Mucosa of stomach (tissue), 1 donor: ENCODE measurements around the gene CNTN1.

ENCODE experiments used
- H3K27me3 ChIP-seq: one replicate; pipeline ENCODE4 v1.7.0; 2013; ENCODE audit warnings: mild to moderate bottlenecking, low read length; ENCODE audit not compliant: control insufficient read depth, insufficient read depth
- H3K36me3 ChIP-seq: one replicate; pipeline ENCODE4 v1.7.0; 2013; ENCODE audit warnings: low read length; ENCODE audit not compliant: control insufficient read depth, insufficient read depth
- H3K4me1 ChIP-seq: one replicate; pipeline ENCODE4 v1.7.0; 2013; ENCODE audit warnings: mild to moderate bottlenecking, low read length; ENCODE audit not compliant: control insufficient read depth, insufficient read depth
- H3K4me3 ChIP-seq: one replicate; pipeline ENCODE4 v1.7.0; 2013; ENCODE audit warnings: low read length
- H3K9ac ChIP-seq: one replicate; pipeline ENCODE4 v1.7.0; 2013; ENCODE audit warnings: mild to moderate bottlenecking, low read length, moderate library complexity
- H3K9me3 ChIP-seq: one replicate; pipeline ENCODE4 v1.7.0; 2013; ENCODE audit warnings: mild to moderate bottlenecking, low read length, moderate library complexity; ENCODE audit not compliant: control insufficient read depth
- donor health status: Pancreatic carcinoma.

The CNTN1 gene

GRCh38 chr12:41034686-41035085 lies 342.4 kb downstream of the CNTN1 start:
- Histone ChIP-seq H3K36me3 (no peaks in the 10 kb centered on the region), H3K9me3 (no peaks in the 10 kb centered on the region), H3K9ac (no peak overlapping the region), H3K27me3 (no peaks in the 10 kb centered on the region), H3K4me1 (no peaks in the 10 kb centered on the region), H3K4me3 (no peak overlapping the region)

GRCh38 chr12:41039461-41039860 lies 347.2 kb downstream of the CNTN1 start:
- Histone ChIP-seq H3K9me3 (no peaks in the 10 kb centered on the region), H3K9ac (no peak overlapping the region), H3K36me3 (no peaks in the 10 kb centered on the region), H3K27me3 (no peaks in the 10 kb centered on the region), H3K4me3 (no peak overlapping the region), H3K4me1 (no peaks in the 10 kb centered on the region)

GRCh38 chr12:41045509-41045908 lies 353.3 kb downstream of the CNTN1 start:
- Histone ChIP-seq H3K36me3 (no peaks in the 10 kb centered on the region), H3K4me3 (no peak overlapping the region), H3K9ac (no peak overlapping the region), H3K9me3 (no peaks in the 10 kb centered on the region), H3K4me1 (no peaks in the 10 kb centered on the region), H3K27me3 (no peaks in the 10 kb centered on the region)

- no peaks in the 10 kb centered on the region for H3K4me1 ChIP-seq
- no peaks in the 10 kb centered on the region for H3K27me3 ChIP-seq
- no peaks in the 10 kb centered on the region for H3K36me3 ChIP-seq
- no peak overlapping the region for H3K9ac ChIP-seq
- H3K4me3 ChIP-seq, result no peak overlapping the region
- no peaks in the 10 kb centered on the region for H3K9me3 ChIP-seq
Observed at GRCh38 chr12:41049033-41049432, 356.8 kb downstream of the CNTN1 start.

- Histone ChIP-seq H3K9me3 (no peaks in the 10 kb centered on the region), H3K27me3 (no peaks in the 10 kb centered on the region), H3K4me1 (no peaks in the 10 kb centered on the region), H3K9ac (no peak overlapping the region), H3K36me3 (no peaks in the 10 kb centered on the region), H3K4me3 (no peak overlapping the region)
Observed at GRCh38 chr12:41051954-41052353, 359.7 kb downstream of the CNTN1 start.

GRCh38 chr12:41052441-41052840 lies 360.2 kb downstream of the CNTN1 start:
- H3K27me3 ChIP-seq, result no peaks in the 10 kb centered on the region
- H3K9ac ChIP-seq, result no peak overlapping the region
- no peak overlapping the region for H3K4me3 ChIP-seq
- no peaks in the 10 kb centered on the region for H3K36me3 ChIP-seq
- no peaks in the 10 kb centered on the region for H3K9me3 ChIP-seq
- no peaks in the 10 kb centered on the region for H3K4me1 ChIP-seq

- Histone ChIP-seq H3K27me3 (no peaks in the 10 kb centered on the region), H3K4me3 (no peak overlapping the region), H3K4me1 (no peaks in the 10 kb centered on the region), H3K9ac (no peak overlapping the region), H3K36me3 (no peaks in the 10 kb centered on the region), H3K9me3 (no peaks in the 10 kb centered on the region)
Observed at GRCh38 chr12:41053046-41053445, 360.8 kb downstream of the CNTN1 start.

GRCh38 chr12:41055875-41056577 lies 363.8 kb downstream of the CNTN1 start:
- no peaks in the 10 kb centered on the region for H3K9me3 ChIP-seq
- H3K4me1 ChIP-seq, result no peaks in the 10 kb centered on the region
- no peak overlapping the region for H3K4me3 ChIP-seq
- H3K36me3 ChIP-seq, result no peaks in the 10 kb centered on the region
- H3K27me3 ChIP-seq, result no peaks in the 10 kb centered on the region
- no peak overlapping the region for H3K9ac ChIP-seq

GRCh38 chr12:41058266-41058665 lies 366.0 kb downstream of the CNTN1 start:
- no peaks in the 10 kb centered on the region for H3K4me1 ChIP-seq

GRCh38 chr12:41061192-41061591 lies 369.0 kb downstream of the CNTN1 start:
- H3K4me1 ChIP-seq, result no peaks in the 10 kb centered on the region
- H3K9me3 ChIP-seq, result no peaks in the 10 kb centered on the region
- H3K4me3 ChIP-seq, result no peak overlapping the region
- H3K27me3 ChIP-seq, result no peaks in the 10 kb centered on the region
- H3K9ac ChIP-seq, result no peak overlapping the region
- H3K36me3 ChIP-seq, result no peaks in the 10 kb centered on the region

More at GRCh38 chr12:41058266-41058665, 366.0 kb downstream of the CNTN1 start:
- no peak overlapping the region for H3K9ac ChIP-seq
- no peaks in the 10 kb centered on the region for H3K27me3 ChIP-seq
- H3K36me3 ChIP-seq, result no peaks in the 10 kb centered on the region
- H3K4me3 ChIP-seq, result no peak overlapping the region
- H3K9me3 ChIP-seq, result no peaks in the 10 kb centered on the region

- Histone ChIP-seq H3K4me3 (no peak overlapping the region), H3K27me3 (no peaks in the 10 kb centered on the region), H3K36me3 (no peaks in the 10 kb centered on the region), H3K4me1 (no peaks in the 10 kb centered on the region), H3K9ac (no peak overlapping the region), H3K9me3 (no peaks in the 10 kb centered on the region)
Observed at GRCh38 chr12:41064411-41064810, 372.2 kb downstream of the CNTN1 start.

- Histone ChIP-seq H3K9ac (no peak overlapping the region), H3K4me3 (no peak overlapping the region), H3K4me1 (no peaks in the 10 kb centered on the region), H3K9me3 (no peaks in the 10 kb centered on the region), H3K36me3 (no peaks in the 10 kb centered on the region), H3K27me3 (no peaks in the 10 kb centered on the region)
Observed at GRCh38 chr12:41067941-41068645, 375.9 kb downstream of the CNTN1 start.
